Endothelial cell of umbilical vein (primary cell): ENCODE measurements around the gene FOXJ1. TPM values are rescaled to one million over a fixed set of nuclear protein-coding genes. Genes with fewer than 3 reads are reported as not detected.

Source experiments
- microRNA-seq: library from miRNA; unstranded; fragments of <30 nt; microRNA quantifications from one replicate; pipeline ENCODE4 v1.2.0, GENCODE V29; 2021; ENCODE audit warnings: borderline number of aligned reads, borderline replicate concordance
- polyA plus RNA-seq, 4 experiments: library from polyadenylated mRNA; depleted of rRNA in 3 of 4; stranded (reverse) in 3 of 4; unstranded in 1 of 4; fragments of >200 nt; gene quantifications; 2 replicates each; pipeline versions ENCODE4 v1.2.1 to v1.2.3, GENCODE V29; 2011 to 2012; ENCODE audit warnings: missing spikeins in 1 of 4
- small RNA-seq: library from RNA; depleted of rRNA; stranded (forward); fragments of <200 nt; gene quantifications from one replicate; pipeline ENCODE3, GENCODE V24; 2012; ENCODE audit warnings: low replicate concordance, low read depth; ENCODE audit not compliant: insufficient read depth, insufficient read length
- total RNA-seq: library from RNA; stranded (reverse); gene quantifications from 2 replicates; pipeline ENCODE4 v1.2.3, GENCODE V29; 2021

The FOXJ1 gene
- total and polyA plus RNA-seq, 2 donors (not counting 3 experiments of a cell fraction or from before 2014, with no cell fraction given) = not detected

Small RNAs within 50 kb of the gene (microRNA-seq; reads per million reads assigned to microRNA genes)
- not detected for gene MIR6868

Small RNAs within 50 kb of the gene (small RNA-seq; reads per million reads assigned to genes)
- gene MIR6868 = not detected

Other genes with a start within 250 kb of the FOXJ1 start
- 28.1 and 33.5 TPM in 2 replicates for gene TRIM65, start 244.3 kb downstream of the FOXJ1 start, total RNA-seq
- 18.6 and 19.3 TPM in 2 replicates for gene TRIM65, start 244.3 kb downstream of the FOXJ1 start, polyA plus RNA-seq
- 93.8 and 94.4 TPM in 2 replicates for gene MRPL38, start 236.4 kb downstream of the FOXJ1 start, total RNA-seq
- gene MRPL38, start 236.4 kb downstream of the FOXJ1 start, polyA plus RNA-seq = 82.7 and 100 TPM in 2 replicates
- gene FBF1, start 200.2 kb downstream of the FOXJ1 start, total RNA-seq = 8.9 and 9.4 TPM in 2 replicates
- gene FBF1, start 200.2 kb downstream of the FOXJ1 start, polyA plus RNA-seq = 4.9 and 5.7 TPM in 2 replicates
- 45.1 and 47.0 TPM in 2 replicates for gene ACOX1, start 162.1 kb downstream of the FOXJ1 start, total RNA-seq
- gene ACOX1, start 162.1 kb downstream of the FOXJ1 start, polyA plus RNA-seq = 17.9 and 18.6 TPM in 2 replicates
- gene TEN1, start 162.0 kb downstream of the FOXJ1 start, total RNA-seq = 14.3 and 18.8 TPM in 2 replicates
- 29.0 and 36.8 TPM in 2 replicates for gene TEN1, start 162.0 kb downstream of the FOXJ1 start, polyA plus RNA-seq
- gene CDK3, start 140.4 kb downstream of the FOXJ1 start, total RNA-seq = 6.2 and 8.5 TPM in 2 replicates
- 8.7 and 9.7 TPM in 2 replicates for gene CDK3, start 140.4 kb downstream of the FOXJ1 start, polyA plus RNA-seq
- not detected in 2 replicates for gene EVPL, start 113.9 kb downstream of the FOXJ1 start, total RNA-seq
- gene EVPL, start 113.9 kb downstream of the FOXJ1 start, polyA plus RNA-seq = not detected in 2 replicates
- 77.6 and 81.7 TPM in 2 replicates for gene SRP68, start 68.7 kb downstream of the FOXJ1 start, total RNA-seq
- gene SRP68, start 68.7 kb downstream of the FOXJ1 start, polyA plus RNA-seq = 55.8 and 64.6 TPM in 2 replicates
- gene GALR2, start 66.5 kb downstream of the FOXJ1 start, total RNA-seq = not detected in 2 replicates
- 0.47 and 0.53 TPM in 2 replicates for gene GALR2, start 66.5 kb downstream of the FOXJ1 start, polyA plus RNA-seq
- not detected in 2 replicates for gene ZACN, start 62.1 kb downstream of the FOXJ1 start, total RNA-seq
- gene ZACN, start 62.1 kb downstream of the FOXJ1 start, polyA plus RNA-seq = 0.05 and 0.18 TPM in 2 replicates
- gene EXOC7, start 37.5 kb downstream of the FOXJ1 start, total RNA-seq = 122 and 137 TPM in 2 replicates
- 91.5 and 104 TPM in 2 replicates for gene EXOC7, start 37.5 kb downstream of the FOXJ1 start, polyA plus RNA-seq
- gene RNF157, start 99.2 kb upstream of the FOXJ1 start, total RNA-seq = 0.48 and 0.86 TPM in 2 replicates
- 0.07 and 0.13 TPM in 2 replicates for gene RNF157, start 99.2 kb upstream of the FOXJ1 start, polyA plus RNA-seq
- 70.9 and 75.2 TPM in 2 replicates for gene UBALD2, start 124.1 kb upstream of the FOXJ1 start, total RNA-seq
- 46.9 and 83.6 TPM in 2 replicates for gene UBALD2, start 124.1 kb upstream of the FOXJ1 start, polyA plus RNA-seq
- 7.2 and 9.6 TPM in 2 replicates for gene QRICH2, start 167.0 kb upstream of the FOXJ1 start, total RNA-seq
- gene QRICH2, start 167.0 kb upstream of the FOXJ1 start, polyA plus RNA-seq = 6.7 and 9.8 TPM in 2 replicates
- gene PRPSAP1, start 212.7 kb upstream of the FOXJ1 start, total RNA-seq = 79.1 and 90.2 TPM in 2 replicates
- 106 and 123 TPM in 2 replicates for gene PRPSAP1, start 212.7 kb upstream of the FOXJ1 start, polyA plus RNA-seq
- 70.7 and 85.6 TPM in 2 replicates for gene SPHK1, start 243.4 kb upstream of the FOXJ1 start, total RNA-seq
- gene SPHK1, start 243.4 kb upstream of the FOXJ1 start, polyA plus RNA-seq = 97.4 and 97.8 TPM in 2 replicates